Epithelial cell of proximal tubule (primary cell): ENCODE data around the gene KAT6B. TPM values are rescaled to one million over a fixed set of nuclear protein-coding genes. Genes with fewer than 3 reads are reported as not detected.

Experiments
- DNase-seq: peaks from one replicate; pipeline ENCODE4 v3.0.0-alpha.2; 2011; ENCODE audit warnings: low read depth
- H3K4me3 ChIP-seq: 2 replicates; pipeline ENCODE4 v1.5.1; 2011; ENCODE audit warnings: low read depth, mild to moderate bottlenecking, low read length
- total RNA-seq: library from RNA; depleted of rRNA; stranded (reverse); fragments of >200 nt; gene quantifications from 2 replicates; pipeline ENCODE4 v1.2.3, GENCODE V29; 2015
- TF ChIP-seq, protein P1 (sequence below): conservative IDR thresholded peaks from 2 replicates; pipeline ENCODE4 v1.5.1; 2012; ENCODE audit warnings: low read depth, mild to moderate bottlenecking, low read length

KAT6B gene
- total RNA-seq, 1 donor from 2014 or later: 10.1 TPM

DNA sequence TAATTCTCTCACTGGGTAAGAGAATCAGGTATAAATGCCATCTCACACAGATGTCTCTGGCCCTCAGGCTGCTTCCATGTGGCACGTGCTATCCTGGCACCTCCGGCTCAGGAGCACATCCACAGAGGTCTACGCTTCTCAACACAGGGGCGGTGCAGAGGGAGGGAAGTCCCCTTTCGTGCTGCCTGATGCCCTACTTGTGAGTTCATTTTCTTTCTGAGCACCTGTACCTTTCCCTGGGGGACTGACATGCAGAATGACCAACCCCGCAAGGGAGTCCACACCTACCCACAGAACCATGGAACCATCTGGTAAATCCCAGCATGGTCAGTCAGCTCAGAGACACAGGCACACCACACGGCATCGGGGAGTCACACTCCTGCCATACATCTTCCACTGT is 186.1 kb downstream of the KAT6B start:
- no peak overlapping the region for H3K4me3 ChIP-seq
- no peak for DNase-seq
- TF ChIP-seq, protein P1, sequence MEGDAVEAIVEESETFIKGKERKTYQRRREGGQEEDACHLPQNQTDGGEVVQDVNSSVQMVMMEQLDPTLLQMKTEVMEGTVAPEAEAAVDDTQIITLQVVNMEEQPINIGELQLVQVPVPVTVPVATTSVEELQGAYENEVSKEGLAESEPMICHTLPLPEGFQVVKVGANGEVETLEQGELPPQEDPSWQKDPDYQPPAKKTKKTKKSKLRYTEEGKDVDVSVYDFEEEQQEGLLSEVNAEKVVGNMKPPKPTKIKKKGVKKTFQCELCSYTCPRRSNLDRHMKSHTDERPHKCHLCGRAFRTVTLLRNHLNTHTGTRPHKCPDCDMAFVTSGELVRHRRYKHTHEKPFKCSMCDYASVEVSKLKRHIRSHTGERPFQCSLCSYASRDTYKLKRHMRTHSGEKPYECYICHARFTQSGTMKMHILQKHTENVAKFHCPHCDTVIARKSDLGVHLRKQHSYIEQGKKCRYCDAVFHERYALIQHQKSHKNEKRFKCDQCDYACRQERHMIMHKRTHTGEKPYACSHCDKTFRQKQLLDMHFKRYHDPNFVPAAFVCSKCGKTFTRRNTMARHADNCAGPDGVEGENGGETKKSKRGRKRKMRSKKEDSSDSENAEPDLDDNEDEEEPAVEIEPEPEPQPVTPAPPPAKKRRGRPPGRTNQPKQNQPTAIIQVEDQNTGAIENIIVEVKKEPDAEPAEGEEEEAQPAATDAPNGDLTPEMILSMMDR: no peak

DNA sequence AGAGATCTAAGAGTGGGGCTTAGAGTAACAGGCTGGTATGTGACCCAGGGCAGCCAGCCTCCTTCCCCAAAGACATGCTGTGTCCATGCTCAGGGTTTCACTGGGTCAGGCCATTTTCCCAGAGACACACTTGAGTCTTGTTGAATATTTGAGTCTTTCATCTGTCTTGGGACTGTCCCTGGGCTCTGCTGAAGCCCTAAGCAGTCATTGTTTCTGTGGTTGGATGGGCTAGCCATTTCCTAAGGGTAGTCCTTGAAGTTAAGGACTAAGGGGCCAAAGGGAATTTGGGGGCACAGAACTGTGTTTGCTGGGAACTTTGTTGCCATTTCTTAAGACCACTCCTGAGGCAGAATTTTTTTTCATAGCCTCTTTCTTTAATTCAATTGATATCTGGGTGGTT is 186.6 kb downstream of the KAT6B start:
- no peak for DNase-seq
- no peak overlapping the region for H3K4me3 ChIP-seq
- TF ChIP-seq, protein P1: no peak

DNA sequence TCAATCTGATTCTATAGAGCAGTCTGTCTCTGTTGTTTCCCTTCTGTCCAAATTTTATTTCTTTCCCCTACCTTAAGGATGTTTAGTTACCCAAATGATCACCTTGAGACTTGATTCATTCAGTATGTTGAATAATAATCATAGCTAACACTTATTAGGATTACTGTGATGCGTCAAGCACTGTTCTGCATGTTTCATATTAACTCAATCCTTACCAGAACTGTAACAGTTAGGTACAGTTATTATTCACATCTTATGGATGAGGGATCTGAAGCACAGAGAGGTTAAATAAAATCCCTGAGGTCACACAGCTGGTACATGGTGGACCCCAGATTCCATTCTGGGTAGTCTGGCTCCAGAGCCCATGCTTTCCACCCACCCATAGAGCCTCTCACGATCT is 187.1 kb downstream of the KAT6B start:
- H3K4me3 ChIP-seq: no peak overlapping the region
- no peak for DNase-seq
- TF ChIP-seq, protein P1: no peak

DNA sequence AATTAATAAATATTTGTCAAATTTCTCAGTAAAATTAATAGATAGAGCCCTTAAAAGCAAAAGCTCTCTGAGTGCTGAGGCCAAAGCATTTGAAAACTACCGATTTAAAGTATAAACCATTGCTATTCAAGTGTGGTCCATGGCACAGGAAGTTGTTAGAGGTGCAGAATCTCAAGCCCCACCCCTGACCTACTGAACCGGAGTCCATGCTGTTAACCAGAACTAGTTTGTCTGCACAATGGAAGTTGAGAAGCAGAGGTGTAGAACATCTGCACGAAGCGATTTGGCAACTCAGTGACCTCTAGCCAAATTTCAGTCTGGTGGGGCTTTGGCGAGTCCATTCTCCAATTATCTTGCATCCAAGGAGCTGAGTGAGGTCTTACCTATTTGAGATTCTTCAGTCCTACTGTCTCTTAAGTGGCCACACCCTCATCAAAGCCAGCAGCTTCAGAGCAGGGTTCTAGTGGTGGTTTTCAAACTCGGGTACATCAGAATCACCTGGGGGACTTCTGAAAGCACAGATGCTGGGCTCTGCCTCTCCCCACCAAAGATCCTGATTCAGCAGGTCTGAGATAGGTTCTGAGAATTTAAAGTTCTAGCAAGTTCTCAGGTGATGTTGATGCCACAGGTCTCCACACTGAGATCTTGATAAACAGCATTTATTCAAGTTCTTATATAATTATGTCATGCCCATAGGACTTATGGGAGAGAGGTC is 188.3 kb downstream of the KAT6B start:
- H3K4me3 ChIP-seq: no peak overlapping the region
- TF ChIP-seq, protein P1: no peak
- DNase-seq: no peak

DNA sequence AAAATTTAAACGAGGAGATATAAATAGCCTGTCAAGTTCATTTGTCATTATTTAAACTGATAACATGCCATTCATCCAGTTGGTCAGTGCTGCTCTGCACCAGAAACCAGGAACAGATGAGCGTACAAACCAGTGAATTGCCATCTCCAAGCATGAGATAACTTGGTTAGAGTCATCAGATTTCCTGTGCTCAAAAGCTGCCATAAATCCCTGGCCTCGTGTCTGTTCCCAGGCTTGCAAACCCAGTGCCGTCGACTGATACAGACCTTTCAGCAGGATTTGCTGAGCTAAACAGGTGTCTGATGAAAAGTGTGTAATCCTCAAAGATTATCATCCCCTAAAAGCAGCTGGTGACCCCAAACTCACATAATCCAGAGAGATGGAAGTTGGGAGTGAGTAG is 189.0 kb downstream of the KAT6B start:
- DNase-seq: no peak
- no peak overlapping the region for H3K4me3 ChIP-seq
- TF ChIP-seq, protein P1: no peak

DNA sequence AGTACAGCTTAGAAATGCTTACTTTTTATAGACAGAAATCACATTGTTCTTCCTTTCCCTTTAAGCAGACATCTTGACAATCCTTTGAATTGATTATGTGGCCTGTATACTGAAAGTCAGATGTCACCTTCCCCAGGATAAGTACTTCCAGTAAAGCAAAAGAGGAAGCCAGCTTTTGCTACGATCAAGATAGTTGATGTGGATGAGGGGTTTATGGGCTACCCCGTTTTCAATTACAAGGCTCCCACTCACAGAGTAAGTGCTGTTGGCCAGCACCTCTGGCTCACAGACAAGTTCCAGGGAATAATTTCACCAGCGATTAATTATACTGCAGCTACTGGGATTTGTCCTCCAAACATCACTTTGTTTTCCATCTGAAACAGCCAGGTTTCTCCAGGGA is 189.9 kb downstream of the KAT6B start:
- TF ChIP-seq, protein P1: no peak
- no peak overlapping the region for H3K4me3 ChIP-seq
- no peak for DNase-seq

DNA sequence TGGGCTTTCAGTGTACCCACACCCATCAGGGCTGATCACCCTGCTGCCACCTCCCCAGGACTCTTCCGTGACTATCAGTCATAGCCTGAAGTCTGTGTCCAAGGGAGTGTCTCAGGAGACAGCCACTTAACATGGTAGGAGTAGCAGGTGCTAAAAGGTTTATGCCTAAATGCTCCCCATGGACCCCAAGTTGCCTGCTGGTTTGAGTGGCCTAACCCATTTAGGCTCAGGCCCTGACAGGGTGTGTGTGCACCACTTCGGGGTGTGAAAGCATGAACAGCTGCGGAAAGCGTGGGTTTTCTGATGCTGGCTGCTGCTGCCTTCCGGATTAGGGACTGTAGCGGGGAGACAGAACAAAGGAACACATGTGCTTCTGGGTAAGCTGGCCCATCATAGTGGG is 191.9 kb downstream of the KAT6B start:
- DNase-seq: no peak
- no peak overlapping the region for H3K4me3 ChIP-seq
- TF ChIP-seq, protein P1: no peak
